ENCODE measurements around the gene ZNF532.

DNA sequence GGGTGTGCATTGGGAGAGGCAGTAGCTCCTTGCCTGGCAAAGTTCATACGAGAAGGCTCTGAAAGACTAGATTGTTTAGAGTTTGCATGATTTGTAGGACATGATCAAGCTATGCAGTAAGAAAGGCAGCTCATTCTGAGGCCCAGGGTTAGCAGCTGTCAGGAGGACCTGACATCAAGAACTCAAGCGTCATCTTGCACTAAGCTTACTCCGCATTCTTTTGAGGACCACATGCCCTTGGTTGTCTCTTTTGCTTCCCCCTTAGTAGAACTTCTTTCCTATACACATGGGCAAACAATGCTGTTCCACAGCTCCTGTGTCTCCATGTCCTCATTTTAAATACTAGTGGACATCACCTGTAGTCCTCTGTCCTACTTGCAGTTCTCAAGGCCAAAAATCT, 14.0 kb downstream of the ZNF532 start:
- TF ChIP-seq, protein P1, sequence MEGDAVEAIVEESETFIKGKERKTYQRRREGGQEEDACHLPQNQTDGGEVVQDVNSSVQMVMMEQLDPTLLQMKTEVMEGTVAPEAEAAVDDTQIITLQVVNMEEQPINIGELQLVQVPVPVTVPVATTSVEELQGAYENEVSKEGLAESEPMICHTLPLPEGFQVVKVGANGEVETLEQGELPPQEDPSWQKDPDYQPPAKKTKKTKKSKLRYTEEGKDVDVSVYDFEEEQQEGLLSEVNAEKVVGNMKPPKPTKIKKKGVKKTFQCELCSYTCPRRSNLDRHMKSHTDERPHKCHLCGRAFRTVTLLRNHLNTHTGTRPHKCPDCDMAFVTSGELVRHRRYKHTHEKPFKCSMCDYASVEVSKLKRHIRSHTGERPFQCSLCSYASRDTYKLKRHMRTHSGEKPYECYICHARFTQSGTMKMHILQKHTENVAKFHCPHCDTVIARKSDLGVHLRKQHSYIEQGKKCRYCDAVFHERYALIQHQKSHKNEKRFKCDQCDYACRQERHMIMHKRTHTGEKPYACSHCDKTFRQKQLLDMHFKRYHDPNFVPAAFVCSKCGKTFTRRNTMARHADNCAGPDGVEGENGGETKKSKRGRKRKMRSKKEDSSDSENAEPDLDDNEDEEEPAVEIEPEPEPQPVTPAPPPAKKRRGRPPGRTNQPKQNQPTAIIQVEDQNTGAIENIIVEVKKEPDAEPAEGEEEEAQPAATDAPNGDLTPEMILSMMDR (IDR thresholded peaks at IDR 0.05), result no peak
- TF ChIP-seq EZH2 (IDR thresholded peaks at IDR 0.05), result no peak
